B cell (primary cell): Measurements from ENCODE around the gene TSEN2.

Experiments
- CTCF ChIP-seq: fragments of 200-600 bp; IDR thresholded peaks from one replicate; pipeline ENCODE4 v1.8.0; 2022; ENCODE audit warnings: antibody characterized with exemption, mild to moderate bottlenecking
- EZH2 ChIP-seq: IDR thresholded peaks from 2 replicates; pipeline ENCODE4 v1.6.1; 2012; ENCODE audit warnings: borderline replicate concordance, low read depth, mild to moderate bottlenecking, moderate library complexity, low read length; ENCODE audit not compliant: insufficient read depth, poor library complexity, severe bottlenecking

GRCh38 chr3:12449889-12450682 is 34.2 kb upstream of the TSEN2 start:
- TF ChIP-seq EZH2 (no peak), CTCF (no peak)
